GM19043 (cell line): ENCODE data around the gene ZNF740.
"Not testable (repeated sequence)": the region's sequence is repeated elsewhere in the genome, so short reads cannot be mapped to it uniquely, and the experiment has no call there.

Experiments
- ATAC-seq: cut with Tn5 transposase; IDR thresholded peaks from one replicate; pipeline ENCODE4 v1.9.1; 2021; ENCODE audit warnings: low read depth; ENCODE audit not compliant: unreplicated experiment

Gene ZNF740

GRCh38 chr12:53193985-53194716, 13.6 kb downstream of the ZNF740 start:
- ATAC-seq, result no peak

- ATAC-seq, result no peak
These were observed 14.5 kb downstream of the ZNF740 start for GRCh38 chr12:53194973-53195372.

GRCh38 chr12:53195516-53196420, 15.2 kb downstream of the ZNF740 start:
- ATAC-seq, result no peak

- ATAC-seq, result no peak
These were observed 16.0 kb downstream of the ZNF740 start for GRCh38 chr12:53196486-53196885.

GRCh38 chr12:53197011-53197640, 16.6 kb downstream of the ZNF740 start:
- ATAC-seq, result no peak

- ATAC-seq, result no peak
These were observed 18.1 kb downstream of the ZNF740 start for GRCh38 chr12:53198486-53199110.

GRCh38 chr12:53199700-53200099, 19.2 kb downstream of the ZNF740 start:
- no peak for ATAC-seq

- no peak for ATAC-seq
These were observed 19.6 kb downstream of the ZNF740 start for GRCh38 chr12:53200107-53200457.

- no peak for ATAC-seq
These were observed 20.1 kb downstream of the ZNF740 start for GRCh38 chr12:53200458-53201176.

GRCh38 chr12:53201177-53201541, 20.6 kb downstream of the ZNF740 start:
- no peak for ATAC-seq

- no peak for ATAC-seq
These were observed 21.1 kb downstream of the ZNF740 start for GRCh38 chr12:53201639-53202038.

- not testable (repeated sequence) for ATAC-seq
These were observed 21.8 kb downstream of the ZNF740 start for GRCh38 chr12:53202316-53202715.

GRCh38 chr12:53204351-53204750, 23.8 kb downstream of the ZNF740 start:
- no peak for ATAC-seq

GRCh38 chr12:53205747-53206419, 25.4 kb downstream of the ZNF740 start:
- ATAC-seq, result peak; percentile 52

- ATAC-seq, result peak; percentile 54
These were observed 26.5 kb downstream of the ZNF740 start, which contains the start of gene ITGB7 for GRCh38 chr12:53207042-53207441. ITGB7 (minus strand) TSS chr12:53207251; CDS start chr12:53200443, 6,808 bp downstream.

- ATAC-seq, result no peak
These were observed 27.9 kb downstream of the ZNF740 start for GRCh38 chr12:53208435-53208834.

- peak; percentile 30 for ATAC-seq
These were observed 28.4 kb downstream of the ZNF740 start for GRCh38 chr12:53208877-53209463.

GRCh38 chr12:53210843-53211242, 30.3 kb downstream of the ZNF740 start:
- no peak for ATAC-seq
